ENCODE measurements around the gene ZDHHC14. TPM values are rescaled to one million over a fixed set of nuclear protein-coding genes. Genes with fewer than 3 reads are reported as not detected.

Gene ZDHHC14
- total RNA-seq, 2 experiments from 2014 or later: 1.7 to 2.5 TPM

DNA sequence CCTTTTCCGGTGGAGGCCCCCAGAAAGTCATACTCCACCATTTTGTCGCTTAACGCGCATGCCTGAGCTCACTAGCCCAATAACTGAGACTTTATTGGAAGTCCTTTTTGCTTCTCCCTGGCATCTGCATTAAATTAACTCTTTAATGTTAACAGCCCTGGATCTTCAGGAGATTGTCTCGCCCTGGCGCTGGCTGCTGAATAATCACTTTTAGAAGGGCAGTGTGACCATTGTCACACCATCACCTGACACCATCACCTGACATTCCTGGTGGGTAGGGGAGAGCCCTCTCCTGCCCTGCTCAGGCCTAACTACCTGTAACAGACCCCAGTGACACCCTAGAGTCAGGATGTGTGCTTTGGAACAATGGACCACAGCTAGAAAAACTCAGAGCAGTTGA is 326.6 kb downstream of the ZDHHC14 start:
- no peaks in the 10 kb centered on the region for H3K36me3 Mint-ChIP-seq (ENCODE audit: low read depth)
- intact Hi-C loops (cut with micrococcal nuclease): no loop called here
- DNase-seq: no peak
- no peaks in the 10 kb centered on the region for H3K9me3 Mint-ChIP-seq
- TF ChIP-seq, protein P1, sequence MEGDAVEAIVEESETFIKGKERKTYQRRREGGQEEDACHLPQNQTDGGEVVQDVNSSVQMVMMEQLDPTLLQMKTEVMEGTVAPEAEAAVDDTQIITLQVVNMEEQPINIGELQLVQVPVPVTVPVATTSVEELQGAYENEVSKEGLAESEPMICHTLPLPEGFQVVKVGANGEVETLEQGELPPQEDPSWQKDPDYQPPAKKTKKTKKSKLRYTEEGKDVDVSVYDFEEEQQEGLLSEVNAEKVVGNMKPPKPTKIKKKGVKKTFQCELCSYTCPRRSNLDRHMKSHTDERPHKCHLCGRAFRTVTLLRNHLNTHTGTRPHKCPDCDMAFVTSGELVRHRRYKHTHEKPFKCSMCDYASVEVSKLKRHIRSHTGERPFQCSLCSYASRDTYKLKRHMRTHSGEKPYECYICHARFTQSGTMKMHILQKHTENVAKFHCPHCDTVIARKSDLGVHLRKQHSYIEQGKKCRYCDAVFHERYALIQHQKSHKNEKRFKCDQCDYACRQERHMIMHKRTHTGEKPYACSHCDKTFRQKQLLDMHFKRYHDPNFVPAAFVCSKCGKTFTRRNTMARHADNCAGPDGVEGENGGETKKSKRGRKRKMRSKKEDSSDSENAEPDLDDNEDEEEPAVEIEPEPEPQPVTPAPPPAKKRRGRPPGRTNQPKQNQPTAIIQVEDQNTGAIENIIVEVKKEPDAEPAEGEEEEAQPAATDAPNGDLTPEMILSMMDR (IDR thresholded peaks at IDR 0.05): no peak
- no peak for ATAC-seq
- ChIA-PET CTCF (interaction anchor here (1.5 kb wide), 1 partner anchor 364 kb away, joined by 4 read pairs; no protein-coding TSS in a partner anchor), POLR2A (no interaction called here)
- no peaks in the 10 kb centered on the region for H3K4me1 Mint-ChIP-seq (ENCODE audit: low read depth)
- H3K27me3 Mint-ChIP-seq: no peaks in the 10 kb centered on the region
- no peak overlapping the region for H3K27ac Mint-ChIP-seq
- H3K4me3 Mint-ChIP-seq: no peak overlapping the region

DNA sequence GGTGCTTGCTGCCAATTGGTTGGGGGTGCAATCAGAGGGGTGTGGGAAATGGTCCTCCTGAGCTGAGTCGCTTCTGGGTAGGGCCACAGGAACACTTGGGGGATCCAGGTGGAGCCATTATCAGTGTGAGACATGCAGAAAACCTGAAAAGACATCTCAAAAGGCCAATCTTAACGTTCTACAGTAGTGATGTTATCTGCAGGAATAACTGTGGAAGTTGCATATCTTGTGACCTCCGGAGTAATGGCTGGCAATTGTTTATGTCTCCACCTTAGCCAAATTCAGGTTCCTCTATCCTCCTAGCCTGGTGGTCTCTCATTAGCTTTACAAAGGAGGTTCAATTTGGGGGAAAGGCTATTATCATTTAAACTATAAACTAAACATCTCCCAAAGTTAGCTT is 327.2 kb downstream of the ZDHHC14 start:
- ChIA-PET CTCF (interaction anchor here (1.5 kb wide), 1 partner anchor 364 kb away, joined by 4 read pairs; no protein-coding TSS in a partner anchor), POLR2A (no interaction called here)
- TF ChIP-seq, protein P1 (IDR thresholded peaks at IDR 0.05): no peak
- H3K36me3 Mint-ChIP-seq (ENCODE audit: low read depth): no peaks in the 10 kb centered on the region
- no peaks in the 10 kb centered on the region for H3K4me1 Mint-ChIP-seq (ENCODE audit: low read depth)
- intact Hi-C loops (cut with micrococcal nuclease): no loop called here
- H3K4me3 Mint-ChIP-seq: no peak overlapping the region
- ATAC-seq (no peak), DNase-seq (no peak)
- H3K9me3 Mint-ChIP-seq: no peaks in the 10 kb centered on the region
- no peak overlapping the region for H3K27ac Mint-ChIP-seq
- H3K27me3 Mint-ChIP-seq: no peaks in the 10 kb centered on the region

DNA sequence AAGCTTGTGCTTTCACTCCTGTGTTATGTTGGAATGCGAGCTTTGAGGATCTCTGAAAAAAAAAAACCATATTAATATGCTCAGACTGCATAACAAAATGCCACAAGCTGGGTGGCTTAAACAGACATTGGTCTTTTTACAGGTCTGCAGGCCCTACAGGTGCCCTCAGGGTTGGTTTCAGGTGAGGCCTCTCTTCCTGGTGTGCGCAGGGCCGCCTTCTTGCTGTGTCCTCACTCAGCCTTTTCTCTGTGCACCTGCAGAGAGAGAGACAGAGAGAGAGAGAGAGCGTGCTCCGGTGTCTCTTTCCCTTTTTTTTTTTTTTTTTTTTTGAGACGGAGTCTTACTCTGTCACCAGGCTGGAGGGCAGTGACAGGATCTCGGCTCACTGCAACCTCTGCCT is 327.9 kb downstream of the ZDHHC14 start:
- H3K4me3 Mint-ChIP-seq: no peak overlapping the region
- DNase-seq: no peak
- H3K27me3 Mint-ChIP-seq: no peaks in the 10 kb centered on the region
- H3K27ac Mint-ChIP-seq: no peak overlapping the region
- TF ChIP-seq, protein P1 (IDR thresholded peaks at IDR 0.05): no peak
- intact Hi-C loops (cut with micrococcal nuclease): no loop called here
- ChIA-PET CTCF (interaction anchor here (1.5 kb wide), 1 partner anchor 363 kb away, joined by 4 read pairs; no protein-coding TSS in a partner anchor), POLR2A (no interaction called here)
- H3K9me3 Mint-ChIP-seq: no peaks in the 10 kb centered on the region
- ATAC-seq: no peak
- no peaks in the 10 kb centered on the region for H3K4me1 Mint-ChIP-seq (ENCODE audit: low read depth)
- H3K36me3 Mint-ChIP-seq (ENCODE audit: low read depth): no peaks in the 10 kb centered on the region

DNA sequence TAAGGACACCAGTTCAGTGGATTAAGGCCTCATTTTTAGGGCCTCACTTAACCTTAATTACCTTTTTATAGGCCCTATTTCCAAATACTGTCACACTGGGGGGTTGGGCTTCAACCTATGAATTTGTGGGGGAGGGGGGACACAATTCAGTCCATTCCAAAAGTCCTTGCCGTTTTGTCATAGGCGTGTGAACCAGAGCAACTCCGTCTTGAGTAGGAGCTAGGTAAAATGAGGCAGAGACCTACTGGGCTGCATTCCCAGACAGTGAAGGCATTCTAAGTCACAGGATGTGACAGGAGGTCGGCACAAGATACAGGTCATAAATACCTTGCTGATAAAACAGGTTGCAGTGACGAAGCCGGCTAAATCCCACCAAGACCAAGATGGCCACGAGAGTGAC is 328.6 kb downstream of the ZDHHC14 start:
- Mint-ChIP-seq H3K4me1 (ENCODE audit: low read depth) (no peaks in the 10 kb centered on the region), H3K9me3 (no peaks in the 10 kb centered on the region), H3K27me3 (no peaks in the 10 kb centered on the region), H3K36me3 (ENCODE audit: low read depth) (no peaks in the 10 kb centered on the region), H3K4me3 (no peak overlapping the region), H3K27ac (no peak overlapping the region)
- DNase-seq: no peak
- TF ChIP-seq, protein P1 (IDR thresholded peaks at IDR 0.05): no peak
- POLR2A ChIA-PET: interaction anchor here (1.6 kb wide), 1 partner anchor 14 kb away, joined by 3 read pairs; no protein-coding TSS in a partner anchor
- CTCF ChIA-PET: no interaction called here
- intact Hi-C loops (cut with micrococcal nuclease): no loop called here
- ATAC-seq: no peak

DNA sequence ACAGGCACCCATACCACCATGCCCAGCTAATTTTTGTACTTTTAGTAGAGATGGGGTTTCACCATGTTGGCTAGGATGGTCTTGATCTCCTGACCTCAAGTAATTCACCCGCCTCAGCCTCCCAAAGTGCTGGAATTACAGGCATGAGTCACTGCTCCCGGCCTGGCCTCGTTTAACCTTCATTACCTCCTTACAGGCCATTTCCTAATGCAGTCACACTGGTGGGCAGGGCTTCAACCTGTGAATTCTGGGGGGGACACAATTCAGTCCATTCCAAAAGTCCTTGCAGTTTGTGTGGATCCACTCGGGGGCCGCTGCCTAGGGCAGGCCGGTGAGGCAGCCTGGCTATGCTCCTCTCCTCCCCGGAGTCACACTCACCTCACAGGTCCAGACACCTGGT is 329.6 kb downstream of the ZDHHC14 start:
- Mint-ChIP-seq H3K27me3 (no peaks in the 10 kb centered on the region), H3K9me3 (no peaks in the 10 kb centered on the region), H3K4me3 (no peak overlapping the region), H3K4me1 (ENCODE audit: low read depth) (no peaks in the 10 kb centered on the region), H3K36me3 (ENCODE audit: low read depth) (no peaks in the 10 kb centered on the region), H3K27ac (no peak overlapping the region)
- DNase-seq: no peak
- TF ChIP-seq, protein P1 (IDR thresholded peaks at IDR 0.05): no peak
- intact Hi-C loops (cut with micrococcal nuclease): no loop called here
- CTCF ChIA-PET: interaction anchor here (1.3 kb wide), 1 partner anchor 396 kb away, joined by 4 read pairs; no protein-coding TSS in a partner anchor
- no peak for ATAC-seq
- POLR2A ChIA-PET: interaction anchor here (1.6 kb wide), 1 partner anchor 13 kb away, joined by 3 read pairs; no protein-coding TSS in a partner anchor

All from activated CD8-positive, alpha-beta T cell treated with anti-CD3 and anti-CD28 coated beads for 36 hours (primary cell).